KMS-11 (cell line): ENCODE data around the gene PRMT7.

Source experiments
- H2AFZ ChIP-seq: fragments of 200-600 bp; sonication (generic); 2 replicates; pipeline ENCODE4 v1.6.1; 2016; ENCODE audit warnings: antibody characterized with exemption, mixed run types, low read depth
- H3K27ac ChIP-seq: fragments of 200-600 bp; sonication (generic); 2 replicates; pipeline ENCODE4 v1.6.1; 2016; ENCODE audit warnings: mild to moderate bottlenecking, mixed run types
- H3K27me3 ChIP-seq: fragments of 200-600 bp; sonication (generic); 2 replicates; pipeline ENCODE4 v1.6.1; 2017; ENCODE audit warnings: mild to moderate bottlenecking, low read depth, mixed run types, moderate library complexity; ENCODE audit not compliant: insufficient read depth
- H3K36me3 ChIP-seq: fragments of 200-600 bp; sonication (generic); 2 replicates; pipeline ENCODE4 v1.6.1; 2017; ENCODE audit warnings: mild to moderate bottlenecking, mixed run types; ENCODE audit not compliant: insufficient read depth
- H3K4me1 ChIP-seq: fragments of 200-600 bp; sonication (generic); 2 replicates; pipeline ENCODE4 v1.6.1; 2016; ENCODE audit warnings: mild to moderate bottlenecking, low read depth, mixed run types; ENCODE audit not compliant: poor library complexity, severe bottlenecking
- H3K4me2 ChIP-seq: fragments of 200-600 bp; sonication (generic); 2 replicates; pipeline ENCODE4 v1.7.0; 2016; ENCODE audit warnings: mild to moderate bottlenecking, mixed run types
- H3K4me3 ChIP-seq: fragments of 200-600 bp; sonication (generic); IDR thresholded peaks from 2 replicates; pipeline ENCODE4 v1.6.1; 2017; ENCODE audit warnings: low read depth, low read length, mixed read lengths; ENCODE audit not compliant: insufficient read depth
- H3K79me2 ChIP-seq: fragments of 200-600 bp; sonication (generic); 2 replicates; pipeline ENCODE4 v1.6.1; 2016; ENCODE audit warnings: low read depth, mixed run types; ENCODE audit not compliant: insufficient read depth
- H3K9ac ChIP-seq: fragments of 200-600 bp; sonication (generic); 2 replicates; pipeline ENCODE4 v1.6.1; 2016; ENCODE audit warnings: mild to moderate bottlenecking, mixed run types
- H4K20me1 ChIP-seq: fragments of 200-600 bp; sonication (generic); 2 replicates; pipeline ENCODE4 v1.6.1; 2016; ENCODE audit warnings: mild to moderate bottlenecking, mixed run types; ENCODE audit not compliant: insufficient read depth
- TF ChIP-seq, protein P1 (sequence below): fragments of 200-600 bp; sonication (generic); conservative IDR thresholded peaks from 2 replicates; pipeline ENCODE4 v1.6.1; 2017; ENCODE audit warnings: low read depth, mild to moderate bottlenecking, antibody characterized with exemption, low read length, moderate library complexity, mixed read lengths

PRMT7 gene

GRCh38 chr16:68351463-68351862 is 40.6 kb downstream of the PRMT7 start:
- Histone ChIP-seq H3K4me1 (peaks cover 15% of the 10 kb centered on the region), H3K4me3 (no peak overlapping the region)
- TF ChIP-seq, protein P1, sequence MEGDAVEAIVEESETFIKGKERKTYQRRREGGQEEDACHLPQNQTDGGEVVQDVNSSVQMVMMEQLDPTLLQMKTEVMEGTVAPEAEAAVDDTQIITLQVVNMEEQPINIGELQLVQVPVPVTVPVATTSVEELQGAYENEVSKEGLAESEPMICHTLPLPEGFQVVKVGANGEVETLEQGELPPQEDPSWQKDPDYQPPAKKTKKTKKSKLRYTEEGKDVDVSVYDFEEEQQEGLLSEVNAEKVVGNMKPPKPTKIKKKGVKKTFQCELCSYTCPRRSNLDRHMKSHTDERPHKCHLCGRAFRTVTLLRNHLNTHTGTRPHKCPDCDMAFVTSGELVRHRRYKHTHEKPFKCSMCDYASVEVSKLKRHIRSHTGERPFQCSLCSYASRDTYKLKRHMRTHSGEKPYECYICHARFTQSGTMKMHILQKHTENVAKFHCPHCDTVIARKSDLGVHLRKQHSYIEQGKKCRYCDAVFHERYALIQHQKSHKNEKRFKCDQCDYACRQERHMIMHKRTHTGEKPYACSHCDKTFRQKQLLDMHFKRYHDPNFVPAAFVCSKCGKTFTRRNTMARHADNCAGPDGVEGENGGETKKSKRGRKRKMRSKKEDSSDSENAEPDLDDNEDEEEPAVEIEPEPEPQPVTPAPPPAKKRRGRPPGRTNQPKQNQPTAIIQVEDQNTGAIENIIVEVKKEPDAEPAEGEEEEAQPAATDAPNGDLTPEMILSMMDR = no peak

DNA sequence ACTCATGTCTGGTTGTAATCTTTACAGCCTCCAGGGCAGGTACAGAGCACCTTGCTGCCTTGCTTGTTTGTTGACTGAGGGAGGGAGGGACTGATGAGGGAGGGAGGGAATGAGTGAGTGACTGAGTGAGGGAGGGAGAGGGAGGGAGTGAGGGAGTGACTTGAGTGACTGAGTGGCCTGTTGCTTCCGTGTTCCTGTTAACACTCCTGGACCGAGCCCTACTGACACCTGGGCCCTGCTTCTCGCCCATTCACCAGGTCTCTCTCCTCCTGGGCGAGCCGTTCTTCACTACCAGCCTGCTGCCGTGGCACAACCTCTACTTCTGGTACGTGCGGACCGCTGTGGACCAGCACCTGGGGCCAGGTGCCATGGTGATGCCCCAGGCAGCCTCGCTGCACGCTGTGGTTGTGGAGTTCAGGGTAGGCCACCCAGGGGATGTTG is 41.2 kb downstream of the PRMT7 start:
- Histone ChIP-seq H3K27ac (no peak overlapping the region), H3K36me3 (no peaks in the 10 kb centered on the region), H3K4me3 (no peak overlapping the region), H3K4me2 (no peak overlapping the region), H3K9ac (no peak overlapping the region), H4K20me1 (no peaks in the 10 kb centered on the region), H2AFZ (no peak overlapping the region), H3K4me1 (peaks cover 20% of the 10 kb centered on the region), H3K79me2 (no peaks in the 10 kb centered on the region), H3K27me3 (no peaks in the 10 kb centered on the region)
- TF ChIP-seq, protein P1 = no peak

More at GRCh38 chr16:68351463-68351862, 40.6 kb downstream of the PRMT7 start:
- H3K27ac ChIP-seq = no peak overlapping the region
- no peaks in the 10 kb centered on the region for H3K79me2 ChIP-seq
- no peaks in the 10 kb centered on the region for H3K36me3 ChIP-seq
- H3K27me3 ChIP-seq = no peaks in the 10 kb centered on the region
- H2AFZ ChIP-seq = no peak overlapping the region
- H4K20me1 ChIP-seq = no peaks in the 10 kb centered on the region
- H3K4me2 ChIP-seq = no peak overlapping the region
- no peak overlapping the region for H3K9ac ChIP-seq

DNA sequence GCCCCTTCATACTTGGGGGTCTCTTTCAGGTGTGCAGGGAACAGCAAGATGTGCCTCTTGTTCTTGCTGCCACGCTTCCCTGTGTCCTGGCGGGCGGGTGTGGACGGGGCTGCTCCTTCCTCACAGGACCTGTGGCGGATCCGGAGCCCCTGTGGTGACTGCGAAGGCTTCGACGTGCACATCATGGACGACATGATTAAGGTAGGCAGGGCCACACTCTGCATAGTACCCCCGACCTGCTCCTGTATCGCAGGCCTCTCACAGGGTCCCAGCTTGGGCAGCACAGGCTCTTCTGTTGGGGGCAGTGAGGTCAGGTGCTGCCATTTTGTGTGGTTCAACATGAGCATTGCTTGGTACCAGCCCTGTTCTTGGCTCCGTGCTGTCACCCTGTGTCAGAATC is 42.5 kb downstream of the PRMT7 start:
- Histone ChIP-seq H4K20me1 (no peaks in the 10 kb centered on the region), H3K4me3 (no peak overlapping the region), H3K27ac (no peak overlapping the region), H3K36me3 (no peaks in the 10 kb centered on the region), H3K79me2 (no peaks in the 10 kb centered on the region), H3K9ac (no peak overlapping the region), H3K4me2 (no peak overlapping the region), H3K27me3 (no peaks in the 10 kb centered on the region), H2AFZ (no peak overlapping the region), H3K4me1 (peaks cover 33% of the 10 kb centered on the region)
- TF ChIP-seq, protein P1 = no peak

- Histone ChIP-seq H4K20me1 (no peaks in the 10 kb centered on the region), H3K36me3 (no peaks in the 10 kb centered on the region), H3K4me2 (no peak overlapping the region; the same call in 1 of the 2 replicates), H3K4me1 (peaks cover 33% of the 10 kb centered on the region), H3K9ac (no peak overlapping the region), H3K4me3 (no peak overlapping the region), H3K79me2 (no peaks in the 10 kb centered on the region), H2AFZ (no peak overlapping the region), H3K27ac (no peak overlapping the region), H3K27me3 (no peaks in the 10 kb centered on the region)
- TF ChIP-seq, protein P1 = no peak
Observed at GRCh38 chr16:68354816-68355215, 44.0 kb downstream of the PRMT7 start.
